Measurements from ENCODE around the gene FIGNL2.

FIGNL2 gene

GRCh38 chr12:51883998-51884675 is 35.6 kb upstream of the FIGNL2 start:
- DNase-seq, result no peak
- intact Hi-C loops (cut with DNase I), result no loop called here

- intact Hi-C loops (cut with DNase I), result no loop called here
Observed at GRCh38 chr12:51883295-51883694, 34.8 kb upstream of the FIGNL2 start.

DNA sequence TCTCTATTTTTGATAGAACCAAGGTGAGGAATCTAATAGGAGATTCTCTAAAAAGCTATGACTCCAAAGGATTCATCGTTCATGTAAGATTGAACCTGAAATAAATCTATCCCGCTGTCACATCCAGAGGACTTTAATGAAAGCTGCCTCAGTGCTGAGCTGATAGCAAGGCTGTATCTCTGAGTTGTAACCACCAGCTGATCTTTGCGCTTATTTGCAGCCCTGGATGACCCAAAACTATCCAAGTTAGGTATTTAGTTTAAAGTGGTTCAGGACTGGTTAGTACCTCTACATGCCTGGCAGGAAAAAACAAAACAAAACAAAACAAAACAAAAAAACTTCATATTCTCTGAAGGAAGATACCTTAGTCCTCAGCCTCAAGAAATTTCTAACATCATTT is 30.6 kb upstream of the FIGNL2 start:
- DNase-seq, result no peak
- intact Hi-C loops (cut with DNase I), result no loop called here

More at GRCh38 chr12:51883295-51883694, 34.8 kb upstream of the FIGNL2 start:
- DNase-seq, result no peak

- DNase-seq, result no peak
- intact Hi-C loops (cut with DNase I), result no loop called here
Observed at GRCh38 chr12:51874486-51874885, 26.0 kb upstream of the FIGNL2 start.

DNA sequence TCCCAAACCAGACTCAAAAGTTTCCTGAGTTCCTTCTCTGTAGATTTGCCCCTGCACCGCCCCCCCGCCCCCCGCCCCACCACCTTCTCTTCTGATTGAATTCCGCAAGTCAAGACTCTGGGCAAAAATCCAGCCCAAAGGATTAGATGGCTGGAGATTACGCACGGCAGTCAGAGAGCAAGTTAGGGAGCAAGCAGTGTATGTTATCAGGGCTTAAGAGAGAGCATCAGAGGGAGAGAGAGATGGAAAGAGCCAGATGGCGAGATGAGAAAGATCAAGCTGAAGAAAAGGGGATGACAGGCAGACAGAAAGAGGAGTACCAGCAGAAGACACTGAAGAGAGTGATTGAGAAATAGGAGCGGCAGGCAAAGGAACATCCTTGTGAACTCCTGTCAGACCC is 25.5 kb upstream of the FIGNL2 start:
- DNase-seq, result no peak
- intact Hi-C loops (cut with DNase I), result no loop called here

- intact Hi-C loops (cut with DNase I), result no loop called here
- no peak for DNase-seq
Observed at GRCh38 chr12:51873251-51873994, 24.9 kb upstream of the FIGNL2 start.

DNA sequence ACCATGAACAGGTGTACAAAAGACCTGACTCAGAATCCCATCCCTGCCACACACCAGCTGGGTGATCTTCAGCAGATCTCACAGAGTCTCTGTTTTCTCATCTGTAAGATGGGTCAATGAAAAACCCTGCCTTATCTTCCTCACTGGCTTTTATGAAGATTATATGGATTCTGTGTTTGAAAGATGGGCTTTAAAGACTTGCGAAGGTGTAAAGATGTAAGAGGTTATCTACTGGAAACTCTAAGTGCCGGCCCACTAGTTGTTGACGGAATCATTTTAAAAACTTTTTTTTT is 24.1 kb upstream of the FIGNL2 start:
- no peak for DNase-seq
- intact Hi-C loops (cut with DNase I), result no loop called here

DNA sequence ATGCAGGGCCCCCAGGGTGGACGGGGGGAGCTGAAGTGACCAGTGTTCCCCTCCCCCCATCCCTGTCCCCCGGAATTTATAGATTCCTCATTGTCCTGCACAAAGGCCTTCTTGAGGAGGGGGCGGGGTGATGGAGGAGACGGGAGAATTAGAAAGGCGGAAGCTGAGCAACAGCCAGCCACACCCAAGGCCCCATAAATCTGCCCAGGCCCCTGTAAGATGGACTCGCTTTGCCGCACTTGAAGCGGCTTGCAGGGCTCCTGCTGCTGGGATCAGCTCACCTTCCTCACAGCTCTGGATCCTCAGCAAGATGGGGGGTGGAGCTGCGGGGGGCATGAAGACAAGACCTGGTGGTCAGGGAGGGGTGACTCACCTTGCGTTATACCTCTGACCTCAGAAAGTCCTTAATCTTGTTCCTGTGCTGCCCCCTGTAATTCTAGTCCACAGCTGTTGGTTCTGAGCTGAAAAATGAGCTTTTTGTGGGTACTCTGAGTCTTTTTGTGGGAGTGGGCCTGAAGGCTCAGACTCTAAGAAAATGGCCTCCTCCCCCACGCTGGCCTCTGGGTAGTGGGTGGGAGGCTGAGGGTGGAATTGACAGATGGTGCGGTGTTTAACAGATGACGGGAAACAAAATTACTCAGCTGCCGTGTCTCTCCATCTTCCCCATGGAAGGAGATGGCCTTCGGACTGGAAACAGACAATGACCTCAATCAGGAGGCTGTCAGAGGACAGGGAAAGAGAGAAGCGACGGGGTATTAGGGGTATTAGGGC is 23.6 kb upstream of the FIGNL2 start:
- DNase-seq, result no peak
- intact Hi-C loops (cut with DNase I), result no loop called here

- intact Hi-C loops (cut with DNase I), result no loop called here
Observed at GRCh38 chr12:51871126-51871525, 22.6 kb upstream of the FIGNL2 start.

DNA sequence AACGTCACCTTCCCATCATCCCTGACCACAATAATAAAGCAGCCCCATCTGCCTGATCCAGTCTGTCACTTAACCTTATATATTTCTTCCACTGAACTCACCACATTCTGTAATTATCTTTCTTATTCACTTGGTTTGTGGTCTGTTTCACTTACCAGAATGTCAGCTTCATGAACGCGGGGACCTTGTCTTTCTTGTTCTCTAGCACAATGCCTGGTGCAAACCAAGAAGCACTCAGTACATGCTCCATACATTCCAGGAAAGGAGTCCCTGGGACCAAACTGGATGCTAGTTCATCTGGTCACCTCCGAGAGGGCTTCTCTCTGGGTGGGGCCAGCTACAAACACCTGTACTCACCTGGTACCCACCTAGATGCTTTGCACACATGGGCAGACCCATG is 22.0 kb upstream of the FIGNL2 start:
- DNase-seq, result no peak
- intact Hi-C loops (cut with DNase I), result no loop called here

More at GRCh38 chr12:51871126-51871525, 22.6 kb upstream of the FIGNL2 start:
- peak in 10 of 42 donors; percentile 17 to 54 (median 32) for DNase-seq

DNA sequence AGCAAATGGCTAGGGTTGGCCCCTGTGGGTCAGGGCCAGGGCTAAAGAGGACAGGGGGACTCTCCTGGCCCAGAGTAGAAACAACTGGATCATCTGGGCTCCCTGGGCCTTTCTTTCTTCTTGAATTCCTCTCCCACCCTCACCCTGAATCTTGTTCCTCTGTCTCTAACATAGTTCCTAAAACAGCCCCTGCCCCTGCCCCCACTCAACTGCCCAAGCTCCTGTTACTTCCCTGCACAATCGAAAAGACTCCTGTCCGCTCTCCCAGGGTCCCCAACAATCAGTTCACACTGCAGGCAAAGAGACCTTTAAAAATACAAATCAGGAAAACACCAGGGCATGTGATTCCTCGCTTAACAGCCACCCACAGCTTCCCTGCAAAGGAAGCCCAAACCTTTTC is 21.4 kb upstream of the FIGNL2 start:
- intact Hi-C loops (cut with DNase I), result no loop called here
- no peak for DNase-seq

- DNase-seq, result no peak
- intact Hi-C loops (cut with DNase I), result no loop called here
Observed at GRCh38 chr12:51869496-51869865, 21.0 kb upstream of the FIGNL2 start.

GRCh38 chr12:51868821-51869495 is 20.4 kb upstream of the FIGNL2 start:
- DNase-seq, result no peak

GRCh38 chr12:51867796-51868428 is 19.4 kb upstream of the FIGNL2 start:
- no peak for DNase-seq
- intact Hi-C loops (cut with DNase I), result no loop called here

More at GRCh38 chr12:51868821-51869495, 20.4 kb upstream of the FIGNL2 start:
- intact Hi-C loops (cut with DNase I), result no loop called here

GRCh38 chr12:51867371-51867770 is 18.9 kb upstream of the FIGNL2 start:
- intact Hi-C loops (cut with DNase I), result no loop called here
- DNase-seq, result no peak

DNA sequence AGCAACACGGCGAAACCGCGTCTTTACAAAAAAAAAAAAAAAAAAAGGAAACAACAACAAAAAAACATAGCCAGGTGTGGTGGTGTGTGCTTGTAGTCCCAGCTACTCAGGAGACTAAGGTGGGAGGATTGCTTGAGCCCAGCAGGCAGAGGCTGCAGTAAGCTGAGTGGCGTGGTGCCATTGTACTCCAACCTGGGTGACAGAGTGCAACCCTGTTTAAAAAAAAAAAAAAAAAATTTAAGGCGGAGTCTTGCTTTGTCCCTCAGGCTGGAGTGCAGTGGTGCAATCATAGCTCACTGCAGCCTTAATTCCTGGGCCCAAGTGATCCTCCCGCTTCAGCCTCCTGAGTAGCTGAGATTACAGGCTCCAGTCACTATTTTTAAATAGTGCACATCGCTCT is 18.2 kb upstream of the FIGNL2 start:
- no peak for DNase-seq
- intact Hi-C loops (cut with DNase I), result no loop called here

- intact Hi-C loops (cut with DNase I), result no loop called here
- DNase-seq, result no peak
Observed at GRCh38 chr12:51866324-51866723, 17.8 kb upstream of the FIGNL2 start.

DNA sequence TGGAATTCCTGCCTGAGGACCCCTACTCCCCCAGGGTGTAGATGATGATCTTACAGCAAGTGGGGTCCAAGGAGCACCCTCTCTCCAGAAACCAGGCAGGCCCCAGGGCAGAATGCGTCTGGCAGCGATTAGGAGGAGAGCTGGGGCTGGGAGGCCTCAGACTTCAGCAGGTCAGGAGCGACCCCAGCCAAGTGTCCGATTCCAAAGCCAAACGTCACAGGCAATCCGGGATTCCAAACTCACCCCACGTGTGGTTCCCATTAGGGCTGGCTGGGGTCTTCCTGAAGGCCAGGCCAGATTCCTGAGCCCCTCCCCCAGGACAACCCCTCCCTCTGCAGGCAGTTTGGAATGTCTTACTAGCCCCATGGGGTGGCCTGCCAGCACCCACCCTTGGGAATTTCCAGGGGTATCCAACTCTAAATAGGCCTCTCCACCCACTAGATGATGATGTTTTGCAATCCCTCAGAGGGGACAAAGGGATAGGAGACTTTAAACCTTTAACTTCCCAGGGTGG is 17.3 kb upstream of the FIGNL2 start:
- intact Hi-C loops (cut with DNase I), result no loop called here

More for the DNA sequence above, 17.3 kb upstream of the FIGNL2 start:
- DNase-seq, result no peak
